NCI-H2171 (cell line): ENCODE measurements around the gene SEC16B.

Experiments used
- DNase-seq: peaks from one replicate; lab custom pipeline; 2025; lab: John Stamatoyannopoulos, UW

The SEC16B gene

DNA sequence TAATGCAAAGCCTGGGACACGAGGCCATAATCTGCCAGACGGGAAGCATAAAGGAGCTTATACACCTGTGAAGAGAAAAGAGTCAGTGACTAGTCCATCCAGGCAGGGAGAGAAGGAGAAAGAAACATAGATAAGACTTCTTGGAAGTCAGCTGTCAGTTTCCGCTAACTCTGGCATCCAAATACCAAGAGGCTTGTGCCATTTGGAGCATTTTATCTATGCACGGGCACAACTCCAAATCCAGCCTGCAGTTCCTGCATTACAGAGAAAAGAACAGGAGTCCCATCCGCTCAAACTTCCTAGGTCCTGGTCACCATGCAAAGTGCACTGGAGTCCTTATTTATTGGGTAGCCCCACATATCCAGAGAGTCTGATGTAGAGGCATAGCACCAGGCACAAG is 27.9 kb downstream of the SEC16B start:
- no peak for DNase-seq

DNA sequence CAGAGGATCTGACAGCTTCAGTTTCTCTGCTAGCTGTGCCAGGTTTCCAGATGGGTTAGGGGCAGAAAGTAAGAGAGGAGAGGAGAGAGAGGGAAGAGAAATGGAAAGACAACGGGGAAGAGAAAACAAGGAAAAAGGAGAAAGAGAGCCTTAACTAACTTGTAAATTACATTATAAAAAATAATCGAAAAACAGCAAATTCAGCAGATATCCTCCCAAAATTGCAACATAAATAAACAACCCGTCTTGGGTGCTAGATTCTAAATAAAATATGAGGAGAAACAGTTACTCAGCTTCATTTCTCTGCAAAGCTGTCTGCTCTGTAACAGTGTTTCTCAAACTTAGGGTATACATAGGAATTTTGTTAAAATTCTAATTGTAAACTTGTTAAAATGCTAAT is 29.2 kb downstream of the SEC16B start:
- DNase-seq, result no peak

DNA sequence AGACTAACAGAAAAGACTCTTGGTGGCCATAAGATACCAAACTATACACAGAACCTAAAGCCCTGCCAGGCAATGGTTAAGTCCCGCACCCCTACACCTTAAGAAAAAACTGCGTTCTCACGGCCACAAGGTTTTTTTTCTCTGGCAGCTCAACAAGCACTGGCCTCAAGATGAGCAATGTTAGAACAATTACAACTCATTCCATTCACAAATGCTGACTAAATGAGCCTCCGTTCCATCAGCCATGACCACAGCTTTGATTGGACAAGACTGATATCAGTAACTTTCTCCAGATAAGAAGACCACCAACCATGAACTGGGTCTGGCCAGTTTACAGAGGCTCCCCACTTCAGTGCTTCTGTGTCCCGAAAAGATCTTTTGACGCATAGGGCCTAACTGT is 31.9 kb downstream of the SEC16B start:
- DNase-seq, result no peak

DNA sequence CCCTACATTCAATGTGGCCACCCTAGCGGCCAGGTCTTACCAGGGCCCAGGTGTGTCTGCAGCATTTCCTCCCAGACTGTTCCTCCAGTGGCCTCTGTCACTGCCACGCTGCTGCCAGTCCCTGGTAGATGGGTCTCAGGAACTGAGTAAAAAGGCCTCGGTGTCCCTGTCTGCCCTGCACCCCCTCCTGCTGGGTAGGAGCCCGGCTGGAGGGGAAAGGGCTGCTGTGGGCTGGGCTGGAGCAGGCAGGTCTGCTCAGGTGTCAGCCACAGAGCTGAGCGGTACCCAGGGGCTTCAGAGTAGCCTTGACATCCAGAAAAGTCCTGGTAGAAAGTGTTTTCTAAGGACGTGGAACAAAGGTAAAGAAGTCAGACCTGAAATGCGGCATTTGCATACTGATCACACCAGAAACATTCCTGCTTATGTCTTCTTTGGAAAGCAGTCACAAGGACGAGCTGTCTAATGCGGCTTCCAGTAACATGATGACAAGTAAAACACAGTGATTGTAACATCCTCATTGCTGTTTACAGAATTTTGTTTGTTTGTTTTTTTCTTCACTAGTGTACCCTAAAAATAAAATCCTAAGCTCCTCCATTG is 32.6 kb downstream of the SEC16B start:
- DNase-seq, result no peak

DNA sequence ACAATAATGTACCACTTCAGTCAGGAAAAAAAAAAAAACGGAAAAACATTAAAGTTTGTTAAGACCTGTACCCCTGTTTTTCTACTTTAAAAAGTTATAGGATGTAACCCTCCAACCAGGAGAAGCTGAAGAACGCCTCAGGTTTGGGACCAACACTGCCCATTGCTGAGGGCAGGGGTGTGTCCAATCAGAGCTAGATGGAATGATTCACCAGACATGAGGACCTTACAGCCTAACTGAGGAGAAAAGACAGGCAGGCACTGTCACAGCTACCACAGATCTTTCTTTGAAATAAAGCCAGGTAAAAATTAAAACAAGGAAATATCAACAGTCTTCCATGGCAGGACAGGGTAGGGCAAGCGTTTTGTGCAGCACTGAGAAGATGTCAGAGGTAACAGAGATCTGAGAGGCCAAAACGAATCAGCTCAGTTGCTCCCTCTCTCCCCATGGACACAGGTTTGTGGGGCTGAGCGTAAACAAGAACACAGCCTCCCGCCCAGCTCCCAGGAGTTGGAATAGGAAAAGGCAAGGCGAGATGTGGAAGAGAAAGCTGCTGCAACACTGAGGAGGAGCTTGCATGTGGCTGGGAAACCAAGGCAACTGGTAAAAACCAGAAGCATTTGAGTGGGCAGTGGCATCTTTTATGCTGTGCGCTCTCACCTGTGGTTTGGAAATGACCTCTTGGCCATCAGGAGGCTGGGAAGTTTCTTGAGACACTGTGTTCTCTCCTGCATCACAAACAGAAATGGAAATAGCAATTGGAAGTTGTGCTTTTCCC is 34.0 kb downstream of the SEC16B start:
- DNase-seq, result no peak

DNA sequence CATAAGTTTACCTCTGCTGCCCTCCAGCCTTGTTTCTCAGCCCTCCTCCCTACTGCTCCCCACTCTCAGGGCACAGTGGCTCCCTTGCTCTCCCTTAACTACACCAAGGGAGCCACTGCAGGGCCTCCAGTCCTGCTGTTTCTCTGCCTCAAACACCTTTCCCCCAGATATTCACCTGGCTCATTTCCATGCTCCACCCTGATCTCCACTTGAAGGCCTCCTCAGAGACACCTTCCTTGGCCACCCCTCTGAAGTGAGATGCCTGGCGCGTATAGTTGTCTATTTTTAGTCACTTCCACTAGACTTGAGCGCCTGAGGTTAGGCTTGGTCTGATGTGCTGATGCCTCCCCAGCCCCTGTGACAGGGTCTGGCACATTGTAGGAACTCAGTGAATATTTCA is 34.9 kb downstream of the SEC16B start:
- DNase-seq, result no peak

DNA sequence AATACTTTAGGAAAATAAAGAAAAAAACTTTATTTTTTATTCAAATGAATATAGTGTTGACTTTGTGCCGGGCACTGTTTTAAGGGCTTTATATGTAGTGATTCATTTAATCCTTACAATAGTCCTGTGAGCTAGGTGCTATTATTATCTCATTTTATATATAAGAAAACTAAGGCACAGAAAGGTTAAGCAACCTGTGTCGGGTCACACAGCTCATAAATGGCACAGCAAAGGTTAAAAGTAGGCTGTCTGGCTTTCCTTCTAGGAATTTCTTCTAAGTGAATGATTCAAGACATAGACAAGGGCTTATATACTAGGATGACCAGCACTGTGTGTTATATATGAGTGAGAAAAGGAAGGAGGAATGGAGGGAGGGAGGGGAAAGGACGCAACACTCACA is 35.4 kb downstream of the SEC16B start:
- no peak for DNase-seq

- DNase-seq, result no peak
Measured at GRCh38 chr1:177933881-177934280, 36.0 kb downstream of the SEC16B start.

DNA sequence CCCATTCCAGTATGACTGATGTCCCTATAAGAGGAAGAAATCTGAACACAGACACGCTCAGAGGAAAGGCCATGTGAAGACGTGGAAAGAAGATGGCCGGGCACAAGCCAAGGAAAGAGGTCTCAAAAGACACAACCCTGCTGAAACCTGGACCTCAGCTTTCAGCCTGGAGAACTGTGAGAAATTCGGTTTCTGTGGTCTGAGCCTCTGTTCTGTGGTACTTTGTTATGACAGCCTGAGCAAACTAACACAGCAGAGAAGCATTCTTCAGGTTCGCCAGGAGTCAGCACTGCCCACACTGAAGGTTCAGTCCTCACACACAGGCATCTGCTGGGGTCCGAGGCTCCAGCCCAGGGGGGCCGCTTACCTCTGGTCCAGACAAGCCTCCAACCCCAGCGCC is 37.7 kb downstream of the SEC16B start:
- no peak for DNase-seq

GRCh38 chr1:177928952-177929351 is 40.9 kb downstream of the SEC16B start:
- no peak for DNase-seq

- DNase-seq, result no peak
Measured at GRCh38 chr1:177928194-177928593, 41.7 kb downstream of the SEC16B start.

DNA sequence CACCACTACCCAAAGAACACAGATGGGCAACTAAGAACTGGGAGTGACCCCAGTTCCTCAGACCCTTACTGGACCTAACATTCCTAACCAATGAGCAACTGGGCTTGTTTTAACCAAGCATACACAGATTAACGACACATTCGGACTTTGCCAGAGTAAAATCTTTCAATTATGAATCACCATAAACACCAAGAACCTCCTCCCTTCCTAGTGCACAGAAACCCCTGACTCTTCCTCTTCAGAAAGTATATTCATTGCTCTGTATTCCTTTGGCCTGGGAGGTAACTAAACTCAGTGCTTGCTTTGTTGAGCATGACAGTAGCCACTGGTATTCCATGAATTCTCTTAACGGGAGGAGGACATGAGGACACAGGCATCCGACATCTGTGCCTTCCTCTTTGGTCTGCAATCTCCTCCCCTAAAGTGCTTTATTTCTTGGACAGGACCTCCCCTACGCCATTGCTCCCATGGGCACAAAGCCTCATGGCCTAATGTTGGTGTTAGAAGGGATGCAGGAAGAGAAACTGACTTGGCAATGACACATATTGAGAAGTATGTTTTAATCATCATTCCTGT is 42.7 kb downstream of the SEC16B start:
- no peak for DNase-seq

DNA sequence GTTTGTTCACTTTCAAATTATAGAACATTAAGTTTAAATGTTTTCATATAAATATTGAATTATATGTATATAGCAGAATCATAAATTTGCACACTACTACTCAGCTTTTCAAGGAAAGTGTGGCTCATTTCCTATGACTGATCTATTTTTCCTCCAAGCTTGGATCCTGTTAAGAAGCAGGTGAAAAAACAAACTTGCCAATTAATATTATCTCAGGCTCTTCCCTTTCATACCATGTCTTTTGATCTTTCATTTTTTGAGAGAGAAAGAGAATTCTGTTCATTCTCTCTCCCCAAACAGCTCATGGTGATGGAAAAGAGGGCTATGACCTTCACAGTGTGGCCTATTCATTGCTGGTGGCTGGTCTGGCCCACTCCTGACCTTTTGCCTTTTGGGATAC is 43.7 kb downstream of the SEC16B start:
- DNase-seq, result no peak

GRCh38 chr1:177925006-177925405 is 44.9 kb downstream of the SEC16B start:
- DNase-seq, result no peak

DNA sequence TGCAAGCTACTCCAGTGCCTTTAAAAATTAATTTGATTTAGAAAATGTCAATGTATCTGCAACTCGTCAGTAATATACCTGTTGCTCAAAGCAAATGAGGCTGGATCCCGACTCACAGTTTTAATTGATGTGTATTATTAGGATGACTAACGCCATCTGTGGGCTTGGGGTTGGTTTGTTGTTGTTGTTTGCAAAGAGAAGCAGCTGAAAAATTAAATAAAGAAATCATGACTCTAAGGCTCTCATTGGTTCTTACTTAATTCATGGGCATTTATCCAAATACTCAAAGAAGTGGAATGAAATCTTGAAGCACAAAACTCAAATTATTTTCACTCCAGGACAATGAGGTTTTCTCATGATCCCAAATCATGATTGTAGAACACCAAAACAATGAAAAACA is 46.4 kb downstream of the SEC16B start:
- no peak for DNase-seq

GRCh38 chr1:177922209-177922608 is 47.6 kb downstream of the SEC16B start:
- no peak for DNase-seq

GRCh38 chr1:177921590-177921989 is 48.3 kb downstream of the SEC16B start:
- no peak for DNase-seq

GRCh38 chr1:177920091-177920490 is 49.8 kb downstream of the SEC16B start:
- no peak for DNase-seq

- DNase-seq, result no peak
Measured at GRCh38 chr1:177915641-177916040, 54.2 kb downstream of the SEC16B start.

GRCh38 chr1:177914603-177915002 is 55.3 kb downstream of the SEC16B start:
- no peak for DNase-seq

GRCh38 chr1:177913762-177914540 is 55.9 kb downstream of the SEC16B start:
- DNase-seq, result no peak

DNA sequence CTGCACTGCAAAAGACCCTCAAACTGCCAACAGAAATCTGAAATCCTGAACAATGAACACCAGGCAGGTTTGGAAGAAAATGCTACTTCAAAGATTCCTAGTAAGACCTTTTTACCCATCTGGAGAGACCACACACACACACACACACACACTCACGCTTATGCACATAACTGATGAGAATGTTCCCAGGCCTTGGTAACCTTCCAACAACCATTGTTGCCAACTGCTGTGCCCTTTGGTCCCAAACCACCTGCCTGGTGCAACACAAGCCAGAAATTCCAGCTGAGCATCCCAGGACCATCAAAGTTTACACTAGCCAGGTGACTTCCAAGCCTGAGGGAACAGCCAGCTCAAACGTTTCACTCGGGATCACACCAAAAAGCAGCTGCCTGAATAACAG is 56.9 kb downstream of the SEC16B start:
- no peak for DNase-seq

GRCh38 chr1:177909416-177909815 is 60.4 kb downstream of the SEC16B start:
- DNase-seq, result no peak
